ENCODE results near the gene FOSL1. TPM values are rescaled to one million over a fixed set of nuclear protein-coding genes. Genes with fewer than 3 reads are reported as not detected.

FOSL1 gene
- total RNA-seq, 8 experiments from 2014 or later = 0.33 to 8.8 (median 1.0) TPM

- WGBS, 10 experiments = 0 to 1% (median 0%) methylated on average over 1 to 33 of the region's 94 CpGs; no CpG with 5 or more reads in 4 of the 10 experiments
- in situ Hi-C loops (cut with MboI; ENCODE audit: low pct_unique_long_range_greater_than_20kb in 2 of 9, low sequenced_read_pairs in 9 of 9, unreplicated experiment in 9 of 9) = loop anchor here in 1 of 9 experiments (25.0 kb wide), 1 partner anchor 97 kb away; no protein-coding TSS in a partner anchor
- H3K4me1 ChIP-seq (replicated peaks in 1 of 2) = peaks cover 34 to 36% of the 10 kb centered on the region in 2 donors
- peak within 1 kb of the TSS; percentile 52 to 65 (median 54) for H3K4me3 ChIP-seq
- H3K27ac ChIP-seq = peak within 1 kb of the TSS; percentile 45 to 65
- peak; percentile 33 to 70 (median 64) for ATAC-seq (replicated peaks in 6 of 8)
Measured at GRCh38 chr11:65890324-65891218, 9.6 kb downstream of the FOSL1 start, which contains the start of gene CCDC85B. TSS of gene CCDC85B (plus strand) at chr11:65890673. CDS start at chr11:65890784, 111 bp downstream.

- peak within 1 kb of the TSS; percentile 88 for H3K27ac ChIP-seq
- peak; percentile 40 to 81 (median 78) for ATAC-seq (replicated peaks in 6 of 8)
- in situ Hi-C loops (cut with MboI; ENCODE audit: low pct_unique_long_range_greater_than_20kb in 2 of 9, low sequenced_read_pairs in 9 of 9, unreplicated experiment in 9 of 9) = loop anchor here in 2 of 9 experiments (10.0 to 25.0 kb wide), 2 partner anchors 97 to 99 kb away; no protein-coding TSS in a partner anchor
- peaks cover 32 to 34% of the 10 kb centered on the region in 2 donors for H3K4me1 ChIP-seq (replicated peaks in 1 of 2)
- peak within 1 kb of the TSS; percentile 55 to 95 (median 58) for H3K4me3 ChIP-seq
- WGBS, 10 experiments = 0 to 5% (median 0%) methylated on average over 1 to 23 of the region's 57 CpGs; no CpG with 5 or more reads in 5 of the 10 experiments
Measured at GRCh38 chr11:65888163-65888814, 11.9 kb downstream of the FOSL1 start, which contains the start of gene FIBP. TSS of gene FIBP (minus strand) at chr11:65888471. CDS start at chr11:65888418, 53 bp downstream.

DNA sequence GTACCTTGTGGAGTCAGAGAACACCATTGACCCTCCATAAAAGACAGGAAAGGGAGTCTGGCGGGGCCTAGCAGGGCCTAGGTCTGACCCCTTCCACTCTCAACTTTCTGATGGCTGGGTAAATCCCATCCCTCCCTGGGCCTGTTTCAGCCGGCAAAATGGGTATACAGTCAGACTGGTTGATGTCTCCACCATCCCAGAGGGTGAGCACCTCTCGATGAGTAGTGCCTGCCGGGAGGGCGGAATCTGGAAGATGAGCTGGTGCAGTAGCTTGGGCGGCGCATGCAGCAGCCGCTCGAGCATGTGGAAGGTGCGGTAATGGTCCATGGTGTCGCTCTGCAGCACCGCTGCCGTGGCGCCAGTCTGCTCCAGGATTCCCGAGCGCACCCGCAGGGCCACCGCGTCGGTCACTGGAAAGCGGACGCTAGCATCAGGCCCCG is 12.4 kb downstream of the FOSL1 start:
- peak overlapping the region; percentile 88 for H3K27ac ChIP-seq
- peaks cover 31 to 34% of the 10 kb centered on the region in 2 donors for H3K4me1 ChIP-seq (replicated peaks in 1 of 2)
- peak overlapping the region; percentile 55 to 95 (median 58) for H3K4me3 ChIP-seq
- WGBS, 10 experiments = 0 to 10% (median 0%) methylated on average over 1 to 9 of the region's 23 CpGs; no CpG with 5 or more reads in 4 of the 10 experiments
- ATAC-seq (replicated peaks in 6 of 8) = peak in 3 of 8 experiments; percentile 3 to 6 (median 5)
- in situ Hi-C loops (cut with MboI; ENCODE audit: low pct_unique_long_range_greater_than_20kb in 2 of 9, low sequenced_read_pairs in 9 of 9, unreplicated experiment in 9 of 9) = loop anchor here in 2 of 9 experiments (10.0 to 25.0 kb wide), 2 partner anchors 97 to 100 kb away; no protein-coding TSS in a partner anchor

DNA sequence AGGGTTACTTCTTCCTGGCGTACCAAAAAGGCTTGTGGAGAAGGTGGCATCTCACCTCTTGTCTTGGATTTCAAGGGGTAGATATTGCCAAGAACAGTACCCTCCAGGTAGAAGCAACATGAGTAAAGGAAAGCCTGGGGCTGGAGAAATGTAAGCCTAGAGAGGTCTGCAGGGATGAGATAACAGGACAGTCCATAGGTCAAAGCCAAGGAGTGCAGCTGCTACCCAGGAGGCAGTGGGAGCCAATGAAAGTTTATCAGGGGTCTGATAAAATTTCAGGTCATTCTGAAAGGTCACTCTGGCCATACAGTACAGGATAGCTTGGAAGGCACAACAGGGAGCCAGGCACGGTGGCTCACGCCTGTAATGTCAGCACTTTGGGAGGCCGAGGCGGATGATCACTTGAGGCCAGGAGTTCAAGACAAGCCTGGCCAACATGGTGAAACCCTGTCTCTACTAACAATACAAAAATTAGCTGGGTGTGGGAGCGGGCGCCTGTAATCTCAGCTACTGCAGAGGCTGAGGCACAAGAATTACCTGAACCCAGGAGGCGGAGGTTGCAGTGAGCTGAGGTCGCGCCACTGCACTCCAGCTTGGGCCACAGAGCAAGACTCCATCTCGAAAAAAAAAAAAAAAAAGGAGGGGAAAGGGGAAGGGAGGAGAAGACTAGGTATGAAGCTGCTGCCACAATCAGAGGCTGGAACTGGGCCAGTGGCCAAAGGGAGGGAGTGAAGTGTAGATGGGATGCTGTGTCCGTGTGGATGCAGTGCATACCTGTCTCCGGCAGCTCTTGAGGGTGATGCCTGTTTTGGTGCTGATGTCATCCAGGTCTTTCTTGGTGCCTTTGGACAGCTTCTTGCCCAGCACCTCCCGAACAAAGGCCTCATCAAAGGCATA is 13.1 kb downstream of the FOSL1 start:
- peaks cover 28 to 34% of the 10 kb centered on the region in 2 donors for H3K4me1 ChIP-seq (replicated peaks in 1 of 2)
- WGBS, 10 experiments = 30 to 100% (median 87%) methylated on average over 1 to 9 of the region's 14 CpGs
- peak overlapping the region; percentile 88 for H3K27ac ChIP-seq
- in situ Hi-C loops (cut with MboI; ENCODE audit: low pct_unique_long_range_greater_than_20kb in 2 of 9, low sequenced_read_pairs in 9 of 9, unreplicated experiment in 9 of 9) = loop anchor here in 2 of 9 experiments (10.0 to 25.0 kb wide), 2 partner anchors 98 to 100 kb away; no protein-coding TSS in a partner anchor
- peak overlapping the region; percentile 55 to 95 (median 58) for H3K4me3 ChIP-seq
- no peak for ATAC-seq (replicated peaks in 6 of 8)

DNA sequence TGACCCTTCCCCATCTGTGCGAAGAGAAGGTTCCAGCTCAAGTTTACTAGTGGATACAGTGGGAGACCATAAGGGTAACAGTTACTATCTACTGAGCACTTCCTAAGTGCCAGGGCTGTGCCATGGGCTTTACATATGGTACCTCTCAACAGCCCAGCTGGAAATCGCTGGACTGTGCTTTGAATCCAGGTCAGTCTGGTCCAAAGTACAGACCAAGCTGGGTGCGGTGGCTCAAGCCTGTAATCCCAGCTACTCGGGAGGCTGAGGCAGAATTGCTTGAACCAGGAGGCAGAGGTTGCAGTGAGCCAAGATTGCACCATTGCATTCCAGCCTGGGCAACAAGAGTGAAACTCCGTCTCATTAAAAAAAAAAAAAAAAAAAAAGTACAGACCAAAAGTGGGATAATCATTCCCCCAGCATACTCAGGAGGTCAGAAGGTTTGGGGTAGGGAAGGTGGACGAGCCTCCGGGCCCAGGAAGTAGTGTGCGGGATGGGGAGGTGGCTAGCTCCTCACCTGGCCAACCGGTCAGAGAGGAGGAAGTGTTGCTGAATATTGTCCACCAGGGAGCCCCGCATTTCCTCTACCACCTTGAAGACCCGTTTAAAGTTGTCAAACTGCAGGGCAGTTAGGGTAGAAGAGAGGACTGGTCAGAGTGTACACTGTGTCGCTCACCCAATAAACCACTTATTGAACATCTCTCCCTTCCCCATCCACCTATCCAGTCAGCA is 14.2 kb downstream of the FOSL1 start:
- ATAC-seq (replicated peaks in 6 of 8) = no peak
- 70 to 100% (median 90%) methylated on average over 1 to 11 of the region's 12 CpGs; no CpG with 5 or more reads in 1 of the 10 experiments for WGBS, 10 experiments
- Histone ChIP-seq H3K27ac (no peak overlapping the region), H3K4me1 (replicated peaks in 1 of 2) (peaks cover 23 to 27% of the 10 kb centered on the region in 2 donors), H3K4me3 (no peak overlapping the region)
- in situ Hi-C loops (cut with MboI; ENCODE audit: low pct_unique_long_range_greater_than_20kb in 2 of 9, low sequenced_read_pairs in 9 of 9, unreplicated experiment in 9 of 9) = loop anchor here in 2 of 9 experiments (10.0 to 25.0 kb wide), 2 partner anchors 99 to 101 kb away; no protein-coding TSS in a partner anchor

DNA sequence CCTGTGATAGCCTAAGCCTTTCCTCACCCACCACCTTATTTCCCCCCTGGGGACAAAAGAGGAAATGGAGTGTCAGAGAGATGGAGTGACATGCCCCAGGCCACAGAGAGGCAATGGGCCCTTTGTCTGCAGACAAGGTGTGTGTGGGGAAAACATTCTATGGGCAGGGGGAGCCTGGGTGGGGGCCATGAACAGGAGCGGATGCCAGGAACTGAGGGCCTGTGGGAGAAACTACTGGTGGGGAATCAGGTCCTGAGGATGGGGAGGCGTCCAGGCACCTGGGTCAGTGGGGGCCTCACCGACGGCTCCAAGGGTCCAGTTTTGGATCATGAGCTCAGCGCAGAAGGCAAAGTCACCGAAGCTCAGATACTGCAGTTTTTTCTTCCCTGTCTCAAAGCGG is 15.0 kb downstream of the FOSL1 start:
- 89 to 100% methylated on average over 1 to 5 of the region's 7 CpGs; no CpG with 5 or more reads in 8 of the 10 experiments for WGBS, 10 experiments
- no peak overlapping the region for H3K4me3 ChIP-seq
- peaks cover 23 to 27% of the 10 kb centered on the region in 2 donors for H3K4me1 ChIP-seq (replicated peaks in 1 of 2)
- no peak overlapping the region for H3K27ac ChIP-seq
- ATAC-seq (replicated peaks in 6 of 8) = no peak
- in situ Hi-C loops (cut with MboI; ENCODE audit: low pct_unique_long_range_greater_than_20kb in 2 of 9, low sequenced_read_pairs in 9 of 9, unreplicated experiment in 9 of 9) = loop anchor here in 2 of 9 experiments (10.0 to 25.0 kb wide), 2 partner anchors 100 to 102 kb away; no protein-coding TSS in a partner anchor

GRCh38 chr11:65884716-65885092 is 15.5 kb downstream of the FOSL1 start:
- in situ Hi-C loops (cut with MboI; ENCODE audit: low pct_unique_long_range_greater_than_20kb in 2 of 9, low sequenced_read_pairs in 9 of 9, unreplicated experiment in 9 of 9) = loop anchor here in 2 of 9 experiments (10.0 to 25.0 kb wide), 2 partner anchors 100 to 103 kb away; no protein-coding TSS in a partner anchor
- WGBS, 10 experiments = 0 to 100% (median 33%) methylated on average over 1 to 5 of the region's 9 CpGs; no CpG with 5 or more reads in 6 of the 10 experiments
- ATAC-seq (replicated peaks in 6 of 8) = peak in 4 of 8 experiments; percentile 1 to 24 (median 6)
- Histone ChIP-seq H3K27ac (no peak overlapping the region), H3K4me1 (replicated peaks in 1 of 2) (peaks cover 18 to 23% of the 10 kb centered on the region in 2 donors), H3K4me3 (peak overlapping the region in 1 of 5 donors; percentile 17)

GRCh38 chr11:65883786-65884715 is 16.1 kb downstream of the FOSL1 start:
- Histone ChIP-seq H3K4me3 (peak overlapping the region in 1 of 5 donors; percentile 17), H3K4me1 (replicated peaks in 1 of 2) (peaks cover 14 to 17% of the 10 kb centered on the region in 2 donors)
- in situ Hi-C loops (cut with MboI; ENCODE audit: low pct_unique_long_range_greater_than_20kb in 2 of 9, low sequenced_read_pairs in 9 of 9, unreplicated experiment in 9 of 9) = loop anchor here in 2 of 9 experiments (10.0 to 25.0 kb wide), 2 partner anchors 101 to 103 kb away; no protein-coding TSS in a partner anchor

GRCh38 chr11:65883058-65883761 is 17.0 kb downstream of the FOSL1 start:
- in situ Hi-C loops (cut with MboI; ENCODE audit: low pct_unique_long_range_greater_than_20kb in 2 of 9, low sequenced_read_pairs in 9 of 9, unreplicated experiment in 9 of 9) = loop anchor here in 2 of 9 experiments (10.0 to 25.0 kb wide), 2 partner anchors 102 to 104 kb away; no protein-coding TSS in a partner anchor
- WGBS, 10 experiments = 95 to 100% (median 100%) methylated on average over 1 to 4 of the region's 13 CpGs; no CpG with 5 or more reads in 6 of the 10 experiments
- H3K27ac ChIP-seq = no peak overlapping the region

More at GRCh38 chr11:65883786-65884715, 16.1 kb downstream of the FOSL1 start:
- 69 to 100% (median 89%) methylated on average over 2 to 18 of the region's 28 CpGs; no CpG with 5 or more reads in 2 of the 10 experiments for WGBS, 10 experiments
- no peak for ATAC-seq (replicated peaks in 6 of 8)
- H3K27ac ChIP-seq = no peak overlapping the region

More at GRCh38 chr11:65883058-65883761, 17.0 kb downstream of the FOSL1 start:
- no peak for ATAC-seq (replicated peaks in 6 of 8)
- Histone ChIP-seq H3K4me1 (replicated peaks in 1 of 2) (peaks cover 13 to 15% of the 10 kb centered on the region in 2 donors), H3K4me3 (no peak overlapping the region)

Data from motor neuron (in vitro differentiated cells).